GM21576 (cell line): ENCODE measurements around the gene SUPT3H.

Source experiments
- ATAC-seq: cut with Tn5 transposase; IDR thresholded peaks from one replicate; pipeline ENCODE4 v1.9.1; 2021; ENCODE audit warnings: mild to moderate bottlenecking, moderate library complexity; ENCODE audit not compliant: unreplicated experiment

The SUPT3H gene

GRCh38 chr6:45377554-45378333 lies at the start of gene SUPT3H:
SUPT3H (minus strand) TSS chr6:45377934.
- peak; percentile 90 for ATAC-seq

GRCh38 chr6:45426251-45426650 lies 48.5 kb upstream of the SUPT3H start:
- no peak for ATAC-seq

- ATAC-seq = no peak
Observed at GRCh38 chr6:45424451-45424861, 46.7 kb upstream of the SUPT3H start.

- ATAC-seq = no peak
Observed at GRCh38 chr6:45423824-45424450, 46.2 kb upstream of the SUPT3H start.

- ATAC-seq = no peak
Observed at GRCh38 chr6:45423111-45423823, 45.5 kb upstream of the SUPT3H start.

GRCh38 chr6:45422503-45423110 lies 44.9 kb upstream of the SUPT3H start:
- no peak for ATAC-seq

- ATAC-seq = no peak
Observed at GRCh38 chr6:45421709-45422502, 44.2 kb upstream of the SUPT3H start.

- ATAC-seq = no peak
Observed at GRCh38 chr6:45420909-45421708, 43.4 kb upstream of the SUPT3H start.

GRCh38 chr6:45420083-45420908 lies 42.6 kb upstream of the SUPT3H start:
- no peak for ATAC-seq

GRCh38 chr6:45419571-45420082 lies 41.9 kb upstream of the SUPT3H start:
- no peak for ATAC-seq

GRCh38 chr6:45417436-45417835 lies 39.7 kb upstream of the SUPT3H start:
- no peak for ATAC-seq

GRCh38 chr6:45416700-45417099 lies 39.0 kb upstream of the SUPT3H start:
- no peak for ATAC-seq

- ATAC-seq = no peak
Observed at GRCh38 chr6:45415788-45416518, 38.2 kb upstream of the SUPT3H start.

GRCh38 chr6:45415315-45415714 lies 37.6 kb upstream of the SUPT3H start:
- ATAC-seq = no peak

GRCh38 chr6:45411959-45412358 lies 34.2 kb upstream of the SUPT3H start:
- no peak for ATAC-seq

GRCh38 chr6:45400021-45400420 lies 22.3 kb upstream of the SUPT3H start:
- ATAC-seq = no peak

- no peak for ATAC-seq
Observed at GRCh38 chr6:45398075-45398813, 20.5 kb upstream of the SUPT3H start.
